Parathyroid adenoma (tissue), 2 donors: Measurements from ENCODE around the gene NUBP2.

Source experiments
- H2AFZ ChIP-seq: fragments of 300-600 bp; sonication (generic); one replicate; pipeline ENCODE4 v1.7.0; 2017; ENCODE audit warnings: antibody characterized with exemption, mild to moderate bottlenecking
- H3K27ac ChIP-seq: fragments of 300-600 bp; sonication (generic); one replicate; pipeline ENCODE4 v1.7.0; 2017
- H3K27me3 ChIP-seq: fragments of 300-600 bp; sonication (generic); one replicate; pipeline ENCODE4 v1.7.0; 2017; ENCODE audit warnings: low read length; ENCODE audit not compliant: control insufficient read depth, insufficient read depth
- H3K36me3 ChIP-seq: fragments of 300-600 bp; sonication (generic); one replicate; pipeline ENCODE4 v1.7.0; 2017; ENCODE audit warnings: low read length; ENCODE audit not compliant: control insufficient read depth, insufficient read depth
- H3K4me1 ChIP-seq: fragments of 300-600 bp; sonication (generic); one replicate; pipeline ENCODE4 v1.7.0; 2017; ENCODE audit warnings: control low read depth
- H3K4me2 ChIP-seq: fragments of 300-600 bp; sonication (generic); one replicate; pipeline ENCODE4 v1.7.0; 2017; ENCODE audit warnings: low read length
- H3K4me3 ChIP-seq: fragments of 300-600 bp; sonication (generic); one replicate; pipeline ENCODE4 v1.7.0; 2017; ENCODE audit warnings: low read depth, low read length
- H3K79me2 ChIP-seq: fragments of 300-600 bp; sonication (generic); one replicate; pipeline ENCODE4 v1.7.0; 2017; ENCODE audit warnings: control low read depth
- H3K9ac ChIP-seq: fragments of 300-600 bp; sonication (generic); one replicate; pipeline ENCODE4 v1.7.0; 2017; ENCODE audit warnings: mild to moderate bottlenecking
- H3K9me3 ChIP-seq: fragments of 300-600 bp; sonication (generic); one replicate; pipeline ENCODE4 v1.7.0; 2017; ENCODE audit warnings: low read length; ENCODE audit not compliant: control insufficient read depth
- TF ChIP-seq, protein P1 (sequence below): fragments of 300-600 bp; sonication (generic); IDR thresholded peaks from one replicate; pipeline ENCODE4 v1.7.0; 2017; ENCODE audit warnings: antibody characterized with exemption, mild to moderate bottlenecking
- donor health status: primary hyperparathyroidism.

The NUBP2 gene

DNA sequence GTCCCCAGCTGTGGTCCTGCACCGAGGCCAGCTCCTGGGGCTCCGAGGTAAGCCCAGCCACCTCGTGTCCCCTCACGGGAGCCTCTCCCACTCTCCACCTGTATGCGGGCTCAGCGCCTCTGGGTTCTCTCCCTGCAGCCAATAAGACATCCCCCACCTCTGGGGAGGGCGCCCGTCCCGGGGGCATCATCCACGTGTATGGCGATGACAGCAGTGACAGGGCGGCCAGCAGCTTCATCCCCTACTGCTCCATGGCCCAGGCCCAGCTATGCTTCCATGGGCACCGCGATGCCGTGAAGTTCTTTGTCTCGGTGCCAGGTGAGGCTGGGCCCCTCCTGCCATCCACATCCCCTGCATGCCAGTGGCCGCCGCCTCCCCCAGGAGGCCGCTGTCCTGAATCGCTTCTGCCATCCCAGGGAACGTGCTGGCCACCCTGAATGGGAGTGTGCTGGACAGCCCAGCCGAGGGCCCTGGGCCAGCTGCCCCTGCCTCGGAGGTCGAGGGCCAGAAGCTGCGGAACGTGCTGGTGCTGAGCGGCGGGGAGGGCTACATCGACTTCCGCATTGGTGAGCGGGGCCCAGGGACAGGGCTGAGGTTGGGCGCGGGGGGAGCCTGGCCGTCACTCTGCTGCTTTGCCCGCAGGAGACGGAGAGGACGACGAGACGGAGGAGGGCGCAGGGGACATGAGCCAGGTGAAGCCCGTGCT is 14.5 kb upstream of the NUBP2 start:
- no peaks in the 10 kb centered on the region for H3K27me3 ChIP-seq
- H2AFZ ChIP-seq, result no peak overlapping the region
- no peaks in the 10 kb centered on the region for H3K36me3 ChIP-seq
- H3K4me3 ChIP-seq, result no peak overlapping the region
- H3K9ac ChIP-seq, result no peak overlapping the region
- H3K27ac ChIP-seq, result no peak overlapping the region
- TF ChIP-seq, protein P1, sequence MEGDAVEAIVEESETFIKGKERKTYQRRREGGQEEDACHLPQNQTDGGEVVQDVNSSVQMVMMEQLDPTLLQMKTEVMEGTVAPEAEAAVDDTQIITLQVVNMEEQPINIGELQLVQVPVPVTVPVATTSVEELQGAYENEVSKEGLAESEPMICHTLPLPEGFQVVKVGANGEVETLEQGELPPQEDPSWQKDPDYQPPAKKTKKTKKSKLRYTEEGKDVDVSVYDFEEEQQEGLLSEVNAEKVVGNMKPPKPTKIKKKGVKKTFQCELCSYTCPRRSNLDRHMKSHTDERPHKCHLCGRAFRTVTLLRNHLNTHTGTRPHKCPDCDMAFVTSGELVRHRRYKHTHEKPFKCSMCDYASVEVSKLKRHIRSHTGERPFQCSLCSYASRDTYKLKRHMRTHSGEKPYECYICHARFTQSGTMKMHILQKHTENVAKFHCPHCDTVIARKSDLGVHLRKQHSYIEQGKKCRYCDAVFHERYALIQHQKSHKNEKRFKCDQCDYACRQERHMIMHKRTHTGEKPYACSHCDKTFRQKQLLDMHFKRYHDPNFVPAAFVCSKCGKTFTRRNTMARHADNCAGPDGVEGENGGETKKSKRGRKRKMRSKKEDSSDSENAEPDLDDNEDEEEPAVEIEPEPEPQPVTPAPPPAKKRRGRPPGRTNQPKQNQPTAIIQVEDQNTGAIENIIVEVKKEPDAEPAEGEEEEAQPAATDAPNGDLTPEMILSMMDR, result no peak
- no peak overlapping the region for H3K4me2 ChIP-seq
- H3K79me2 ChIP-seq, result no peaks in the 10 kb centered on the region
- no peaks in the 10 kb centered on the region for H3K9me3 ChIP-seq
- peaks cover 2% of the 10 kb centered on the region for H3K4me1 ChIP-seq

DNA sequence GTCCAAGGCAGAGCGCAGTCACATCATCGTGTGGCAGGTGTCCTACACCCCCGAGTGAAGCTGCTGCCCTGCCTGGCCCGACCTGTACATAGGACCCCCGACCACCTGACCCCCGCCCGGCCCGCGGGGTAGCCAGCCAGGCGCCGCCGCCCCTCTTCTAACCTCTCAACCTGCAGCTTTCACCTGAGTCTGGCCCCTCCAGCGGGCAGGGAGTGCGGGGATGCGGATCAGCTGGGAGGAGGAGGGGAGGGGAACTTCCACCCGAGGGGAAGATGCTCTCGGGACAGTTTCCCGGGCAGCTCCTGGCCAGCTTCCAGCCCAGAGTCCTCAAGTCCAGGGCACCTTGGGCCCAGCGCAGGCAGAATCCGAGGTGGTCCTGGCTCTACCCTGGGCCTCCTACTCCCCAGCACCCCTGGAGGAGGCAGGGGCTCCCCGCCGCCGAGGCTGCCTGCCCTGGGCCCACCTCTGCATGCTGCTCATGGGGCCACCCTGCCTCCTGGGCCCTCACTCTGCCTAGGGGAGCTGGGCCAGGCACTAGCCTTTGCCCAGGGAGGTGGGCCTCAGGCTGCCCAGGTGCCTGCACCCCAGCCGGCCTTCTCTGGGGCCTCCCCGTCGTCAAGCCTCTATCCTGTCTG is 13.9 kb upstream of the NUBP2 start:
- H3K4me3 ChIP-seq, result no peak overlapping the region
- H3K27me3 ChIP-seq, result no peaks in the 10 kb centered on the region
- no peaks in the 10 kb centered on the region for H3K9me3 ChIP-seq
- no peak overlapping the region for H3K27ac ChIP-seq
- H3K4me1 ChIP-seq, result peaks cover 2% of the 10 kb centered on the region
- TF ChIP-seq, protein P1, result no peak
- H3K9ac ChIP-seq, result no peak overlapping the region
- no peaks in the 10 kb centered on the region for H3K36me3 ChIP-seq
- H3K4me2 ChIP-seq, result no peak overlapping the region
- no peaks in the 10 kb centered on the region for H3K79me2 ChIP-seq
- H2AFZ ChIP-seq, result no peak overlapping the region

DNA sequence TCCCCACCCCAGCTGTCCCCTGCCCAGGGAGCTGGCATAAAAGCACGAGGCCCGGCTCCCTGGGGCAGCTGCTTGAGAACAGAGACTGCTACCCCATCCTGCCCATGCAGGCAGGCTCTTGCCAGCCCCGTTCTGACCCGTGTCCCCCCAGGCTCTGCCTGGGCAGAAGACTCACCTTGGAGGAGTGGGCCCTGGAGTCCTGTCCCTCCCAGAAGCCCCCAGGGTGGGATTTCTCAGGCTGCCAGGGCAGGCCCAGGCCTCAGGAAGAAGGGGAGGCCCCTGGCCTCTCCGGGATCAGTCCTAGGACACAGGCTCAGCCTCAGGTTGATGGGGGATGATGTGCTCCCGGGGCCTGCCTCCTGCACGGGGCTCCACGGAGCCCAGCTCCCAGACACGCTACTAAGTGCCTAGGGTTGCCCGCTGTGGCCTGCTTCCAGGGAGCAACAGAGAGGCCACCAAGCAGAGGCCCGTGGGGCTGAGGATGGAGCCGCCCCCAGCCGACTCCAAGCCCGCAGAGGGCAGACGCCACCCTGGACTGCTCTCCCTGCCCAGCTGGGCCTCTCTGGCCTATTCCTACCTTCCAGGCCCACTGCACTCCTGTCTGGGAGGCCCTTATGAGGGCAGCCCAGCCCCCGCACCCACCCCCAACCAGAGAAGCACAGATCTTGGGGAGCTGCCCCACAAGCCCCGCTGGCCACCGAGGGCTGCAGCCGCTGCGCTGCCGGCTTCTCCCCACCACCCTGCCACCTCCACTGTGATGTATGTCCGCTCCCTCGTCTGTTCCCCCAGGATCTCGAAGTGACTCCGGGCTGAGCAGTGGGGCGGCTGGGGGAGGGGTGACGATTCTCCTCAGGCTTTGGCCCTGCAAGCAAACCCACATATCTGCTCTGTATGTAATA is 13.1 kb upstream of the NUBP2 start:
- Histone ChIP-seq H3K4me3 (no peak overlapping the region), H3K9me3 (no peaks in the 10 kb centered on the region), H3K4me2 (no peak overlapping the region), H3K79me2 (peaks cover 2% of the 10 kb centered on the region), H3K27ac (no peak overlapping the region), H3K9ac (no peak overlapping the region), H3K4me1 (peaks cover 2% of the 10 kb centered on the region), H2AFZ (no peak overlapping the region), H3K36me3 (no peaks in the 10 kb centered on the region), H3K27me3 (no peaks in the 10 kb centered on the region)
- TF ChIP-seq, protein P1, result no peak

DNA sequence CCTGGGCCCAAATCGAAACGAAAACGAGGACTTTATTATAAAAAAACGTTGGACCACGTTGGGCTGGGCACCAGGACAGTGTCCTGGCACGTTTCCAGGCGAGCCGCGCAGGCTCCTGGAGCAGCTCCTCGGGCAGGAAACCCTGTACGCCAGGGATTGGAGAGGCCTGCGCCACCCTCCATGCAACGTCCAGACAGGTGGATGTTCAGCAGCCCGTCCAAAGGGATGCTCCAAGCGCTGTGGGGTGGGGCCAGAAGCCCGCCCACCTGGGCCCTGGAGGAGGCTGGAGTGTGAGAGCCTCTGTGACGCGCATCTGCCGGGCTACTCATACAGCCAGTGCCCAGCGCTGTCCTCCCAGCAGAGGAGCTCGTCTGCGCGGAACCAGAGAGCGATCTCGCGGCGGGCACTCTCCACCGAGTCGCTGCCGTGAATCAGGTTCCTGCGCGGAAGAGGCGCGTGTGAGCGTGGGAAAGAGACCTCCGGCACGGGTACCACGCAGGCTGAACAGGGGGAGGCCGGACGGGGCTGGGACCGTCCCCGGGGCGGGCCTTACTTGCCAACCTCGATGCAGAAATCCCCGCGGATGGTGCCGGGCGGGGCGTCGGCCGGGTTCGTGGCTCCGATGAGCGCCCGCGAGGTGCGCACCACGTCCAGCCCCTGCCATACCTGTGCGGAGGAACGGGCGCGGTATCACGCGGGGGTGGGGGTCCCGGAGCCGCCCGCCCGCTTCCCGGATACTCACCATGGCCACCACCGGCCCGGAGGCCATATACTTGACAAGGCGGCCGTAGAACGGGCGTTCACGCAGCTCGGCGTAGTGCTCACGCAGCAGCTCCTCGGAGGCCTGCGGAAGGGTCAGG is 12.2 kb upstream of the NUBP2 start:
- H3K4me2 ChIP-seq, result peak overlapping the region; percentile 76
- no peaks in the 10 kb centered on the region for H3K9me3 ChIP-seq
- H3K4me1 ChIP-seq, result peaks cover 2% of the 10 kb centered on the region
- no peaks in the 10 kb centered on the region for H3K27me3 ChIP-seq
- H3K36me3 ChIP-seq, result no peaks in the 10 kb centered on the region
- H3K79me2 ChIP-seq, result peaks cover 5% of the 10 kb centered on the region
- H3K27ac ChIP-seq, result no peak overlapping the region
- peak overlapping the region; percentile 68 for H2AFZ ChIP-seq
- TF ChIP-seq, protein P1, result no peak
- peak overlapping the region; percentile 48 for H3K4me3 ChIP-seq
- H3K9ac ChIP-seq, result no peak overlapping the region
